Caco-2 (cell line): Measurements from ENCODE around the gene TMEM203. TPM values are rescaled to one million over a fixed set of nuclear protein-coding genes. Genes with fewer than 3 reads are reported as not detected.

Experiments used
- BruUV-seq: library from RNA; stranded (reverse); fragments of 400-500 nt; replicated peaks from 2 replicates; lab custom pipeline; 2021; lab: Mats Ljungman, UMichigan
- CTCF ChIA-PET: fragments of 300-600 bp; sonication (Branson Sonifier 250); formaldehyde crosslinking; loops from one replicate; lab custom pipeline; 2022; ENCODE audit warnings: antibody characterized with exemption; lab: Charles Lee
- POLR2A ChIA-PET: fragments of 300-600 bp; sonication (Branson Sonifier 250); formaldehyde crosslinking; loops from one replicate; lab custom pipeline; 2022; ENCODE audit warnings: antibody characterized with exemption; lab: Charles Lee
- DNase-seq, 2 experiments: peaks; one replicate each; pipeline versions ENCODE4 v3.0.0 to v3.0.0-alpha.2; 2020 to 2022
- H3K27me3 ChIP-seq: replicated peaks from 2 replicates; pipeline ENCODE4 v1.6.0; 2011; ENCODE audit warnings: low read length; ENCODE audit not compliant: control insufficient read depth, insufficient read depth
- H3K36me3 ChIP-seq: 2 replicates; pipeline ENCODE4 v1.5.1; 2011; ENCODE audit warnings: low read length; ENCODE audit not compliant: control insufficient read depth, insufficient read depth
- H3K4me1 ChIP-seq: fragments of 250-450 bp; sonication (Bioruptor Pico); 2 replicates; pipeline ENCODE4 v1.5.1; 2020; ENCODE audit warnings: mild to moderate bottlenecking
- H3K4me3 ChIP-seq: 2 replicates; pipeline ENCODE4 v1.5.1; 2011; ENCODE audit warnings: low read depth, mild to moderate bottlenecking, control low read depth, low read length
- H3K9me3 ChIP-seq: fragments of 250-450 bp; sonication (Bioruptor Pico); 2 replicates; pipeline ENCODE4 v1.5.1; 2020; ENCODE audit warnings: mild to moderate bottlenecking, moderate library complexity
- H3K27ac Mint-ChIP-seq: one replicate; pipeline ENCODE4 v1.8.0; 2022; ENCODE audit warnings: mixed read lengths; ENCODE audit not compliant: unreplicated experiment
- H3K27me3 Mint-ChIP-seq: one replicate; pipeline ENCODE4 v1.8.0; 2022; ENCODE audit warnings: mixed read lengths; ENCODE audit not compliant: insufficient read depth, unreplicated experiment
- H3K36me3 Mint-ChIP-seq: one replicate; pipeline ENCODE4 v1.8.0; 2022; ENCODE audit warnings: mild to moderate bottlenecking, mixed read lengths; ENCODE audit not compliant: insufficient read depth, unreplicated experiment
- H3K4me1 Mint-ChIP-seq: one replicate; pipeline ENCODE4 v1.8.0; 2022; ENCODE audit warnings: low read depth, mixed read lengths; ENCODE audit not compliant: unreplicated experiment
- H3K4me3 Mint-ChIP-seq: one replicate; pipeline ENCODE4 v1.8.0; 2022; ENCODE audit warnings: mild to moderate bottlenecking, moderate library complexity, mixed read lengths; ENCODE audit not compliant: unreplicated experiment
- H3K9me3 Mint-ChIP-seq: one replicate; pipeline ENCODE4 v1.8.0; 2022; ENCODE audit warnings: mixed read lengths; ENCODE audit not compliant: unreplicated experiment
- intact Hi-C: fragments of 100-400 bp; cut with micrococcal nuclease; formaldehyde crosslinking; loops from one replicate; pipeline ENCODE4 v1.10.0; 2022; ENCODE audit not compliant: unreplicated experiment
- total RNA-seq: library from RNA; stranded (reverse); gene quantifications from 2 replicates; pipeline ENCODE4 v1.2.3, GENCODE V29; 2022
- TF ChIP-seq, protein P1 (sequence below), 2 experiments: fragments of 200-600 bp in 1 of 2; IDR thresholded peaks; 1 replicate in 1 of 2; 2 replicates in 1 of 2; pipeline versions ENCODE4 v1.5.1 to v1.8.0; 2011 to 2022; ENCODE audit warnings: antibody characterized with exemption in 1 of 2, control low read depth in 1 of 2, inconsistent platforms in 1 of 2, low read depth in 1 of 2, low read length in 1 of 2, mild to moderate bottlenecking in 1 of 2, moderate library complexity in 1 of 2; ENCODE audit not compliant: insufficient read depth in 1 of 2, severe bottlenecking in 1 of 2, unreplicated experiment in 1 of 2

The TMEM203 gene
- total RNA-seq, 1 experiment from 2014 or later, result 38.4 TPM

DNA sequence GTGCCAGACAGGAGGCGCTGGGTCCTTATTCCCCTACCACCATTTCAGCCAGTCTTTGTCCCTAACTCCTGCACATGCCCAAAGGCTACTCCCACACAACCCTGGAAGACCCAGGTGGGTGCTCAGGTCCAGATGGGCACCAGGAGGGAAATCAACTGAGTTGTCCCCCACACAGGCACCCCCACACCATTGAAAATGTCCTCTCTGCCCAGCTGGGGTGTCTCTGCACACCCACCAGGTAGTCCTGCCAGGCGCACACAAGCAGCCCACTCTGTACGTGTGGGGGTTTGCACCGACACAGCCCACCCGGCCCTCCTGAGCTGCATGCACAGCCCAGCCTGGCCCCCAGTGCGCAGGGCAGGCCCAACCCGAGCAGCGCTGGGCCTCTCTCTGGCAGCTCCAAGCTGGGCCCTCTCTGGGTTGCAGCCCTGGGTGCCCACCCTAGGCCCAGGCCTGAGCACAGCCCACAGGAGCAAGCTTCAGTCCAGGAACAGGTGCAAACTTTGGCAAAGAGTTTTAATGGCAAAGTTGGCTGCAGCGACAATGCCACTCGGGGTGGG lies 14.4 kb upstream of the TMEM203 start:
- Mint-ChIP-seq H3K27me3 (no peaks in the 10 kb centered on the region), H3K9me3 (no peaks in the 10 kb centered on the region), H3K36me3 (peaks cover 34% of the 10 kb centered on the region), H3K4me1 (peaks cover 6% of the 10 kb centered on the region), H3K27ac (no peak overlapping the region), H3K4me3 (peak overlapping the region; percentile 51)
- no peak for DNase-seq
- Histone ChIP-seq H3K27me3 (no peaks in the 10 kb centered on the region), H3K9me3 (no peaks in the 10 kb centered on the region), H3K4me1 (peaks cover 25% of the 10 kb centered on the region), H3K4me3 (no peak overlapping the region), H3K36me3 (no peaks in the 10 kb centered on the region)
- ChIA-PET POLR2A (no interaction called here), CTCF (no interaction called here)
- intact Hi-C loops, result loop anchor here (1.0 kb wide), 1 partner anchor 20 kb away; the partner anchor contains the start of gene TPRN
- no TSS peak for BruUV-seq
- TF ChIP-seq, protein P1, sequence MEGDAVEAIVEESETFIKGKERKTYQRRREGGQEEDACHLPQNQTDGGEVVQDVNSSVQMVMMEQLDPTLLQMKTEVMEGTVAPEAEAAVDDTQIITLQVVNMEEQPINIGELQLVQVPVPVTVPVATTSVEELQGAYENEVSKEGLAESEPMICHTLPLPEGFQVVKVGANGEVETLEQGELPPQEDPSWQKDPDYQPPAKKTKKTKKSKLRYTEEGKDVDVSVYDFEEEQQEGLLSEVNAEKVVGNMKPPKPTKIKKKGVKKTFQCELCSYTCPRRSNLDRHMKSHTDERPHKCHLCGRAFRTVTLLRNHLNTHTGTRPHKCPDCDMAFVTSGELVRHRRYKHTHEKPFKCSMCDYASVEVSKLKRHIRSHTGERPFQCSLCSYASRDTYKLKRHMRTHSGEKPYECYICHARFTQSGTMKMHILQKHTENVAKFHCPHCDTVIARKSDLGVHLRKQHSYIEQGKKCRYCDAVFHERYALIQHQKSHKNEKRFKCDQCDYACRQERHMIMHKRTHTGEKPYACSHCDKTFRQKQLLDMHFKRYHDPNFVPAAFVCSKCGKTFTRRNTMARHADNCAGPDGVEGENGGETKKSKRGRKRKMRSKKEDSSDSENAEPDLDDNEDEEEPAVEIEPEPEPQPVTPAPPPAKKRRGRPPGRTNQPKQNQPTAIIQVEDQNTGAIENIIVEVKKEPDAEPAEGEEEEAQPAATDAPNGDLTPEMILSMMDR (IDR thresholded peaks at IDR 0.05; ENCODE audit: insufficient read depth in 1 of 2, low read depth in 1 of 2, low read length in 1 of 2, severe bottlenecking in 1 of 2, unreplicated experiment in 1 of 2), result no peak

- CTCF ChIA-PET, result interaction anchor here (0.8 to 0.9 kb wide), 3 partner anchors 18 to 189 kb away, joined by 3 to 8 read pairs (median 3); partner anchors contain the start of gene SSNA1
- no peak overlapping the region for H3K4me3 ChIP-seq
- peak overlapping the region; percentile 31 for H3K4me3 Mint-ChIP-seq
Observed at GRCh38 chr9:137218754-137219271, 13.4 kb upstream of the TMEM203 start.

GRCh38 chr9:137218212-137218753 lies 12.8 kb upstream of the TMEM203 start:
- Mint-ChIP-seq H3K27me3 (no peaks in the 10 kb centered on the region), H3K4me1 (peaks cover 6% of the 10 kb centered on the region), H3K27ac (no peak overlapping the region), H3K4me3 (peak overlapping the region; percentile 31), H3K36me3 (peaks cover 33% of the 10 kb centered on the region), H3K9me3 (no peaks in the 10 kb centered on the region)
- Histone ChIP-seq H3K27me3 (no peaks in the 10 kb centered on the region), H3K4me3 (no peak overlapping the region), H3K9me3 (no peaks in the 10 kb centered on the region), H3K4me1 (peaks cover 25% of the 10 kb centered on the region), H3K36me3 (no peaks in the 10 kb centered on the region)
- TF ChIP-seq, protein P1 (IDR thresholded peaks at IDR 0.05; ENCODE audit: insufficient read depth in 1 of 2, low read depth in 1 of 2, low read length in 1 of 2, severe bottlenecking in 1 of 2, unreplicated experiment in 1 of 2), result no peak
- no TSS peak for BruUV-seq
- intact Hi-C loops, result no loop called here
- CTCF ChIA-PET, result interaction anchor here (0.8 kb wide), 2 partner anchors 18 to 189 kb away, joined by 3 to 8 read pairs; no protein-coding TSS in a partner anchor
- no peak for DNase-seq
- POLR2A ChIA-PET, result interaction anchor here (0.5 to 0.6 kb wide), 2 partner anchors 13 to 28 kb away, joined by 3 to 5 read pairs; partner anchors contain the start of genes NDOR1 and TMEM203

More at GRCh38 chr9:137218754-137219271, 13.4 kb upstream of the TMEM203 start:
- Mint-ChIP-seq H3K36me3 (peaks cover 38% of the 10 kb centered on the region), H3K27ac (no peak overlapping the region), H3K27me3 (no peaks in the 10 kb centered on the region), H3K9me3 (no peaks in the 10 kb centered on the region), H3K4me1 (peaks cover 6% of the 10 kb centered on the region)
- no peaks in the 10 kb centered on the region for H3K9me3 ChIP-seq
- H3K36me3 ChIP-seq, result no peaks in the 10 kb centered on the region
- TF ChIP-seq, protein P1 (IDR thresholded peaks at IDR 0.05; ENCODE audit: insufficient read depth in 1 of 2, low read depth in 1 of 2, low read length in 1 of 2, severe bottlenecking in 1 of 2, unreplicated experiment in 1 of 2), result no peak
- no peaks in the 10 kb centered on the region for H3K27me3 ChIP-seq
- DNase-seq, result peak; percentile 76 to 81
- POLR2A ChIA-PET, result interaction anchor here (0.5 kb wide), 1 partner anchor 28 kb away, joined by 5 read pairs; no protein-coding TSS in a partner anchor
- intact Hi-C loops, result loop anchor here (1.0 kb wide), 1 partner anchor 19 kb away; the partner anchor contains the start of gene TPRN
- H3K4me1 ChIP-seq, result peaks cover 25% of the 10 kb centered on the region
- BruUV-seq, result no TSS peak
